Heart right ventricle (tissue), 16 donors: ENCODE results near the gene GAS2L1. TPM values are rescaled to one million over a fixed set of nuclear protein-coding genes. Genes with fewer than 3 reads are reported as not detected.

Experiments used
- ATAC-seq, 8 donors: fragments of 200-7000 bp; cut with Tn5 transposase; one replicate each; pipeline ENCODE4 v1.9.1; 2020; ENCODE audit warnings: mild to moderate bottlenecking in 8 of 8, moderate library complexity in 8 of 8, moderate number of reproducible peaks in 1 of 8
- DNase-seq, 2 donors: peaks; one replicate each; pipeline ENCODE4 v3.0.0-alpha.2; 2020
- H3K27ac ChIP-seq, 10 donors: fragments of 200-600 bp; sonication (generic) in 2 of 10; one replicate each; pipeline versions ENCODE4 v1.5.0 to v1.8.0; 2020 to 2022; ENCODE audit warnings: mild to moderate bottlenecking in 3 of 10
- H3K27me3 ChIP-seq, 7 donors: fragments of 200-600 bp; one replicate each; pipeline ENCODE4 v1.8.0; 2021 to 2022; ENCODE audit warnings: mild to moderate bottlenecking in 2 of 7
- H3K36me3 ChIP-seq, 9 donors: fragments of 200-600 bp; sonication (generic) in 1 of 9; one replicate each; pipeline versions ENCODE4 v1.5.0 to v1.8.0; 2020 to 2022; ENCODE audit warnings: mild to moderate bottlenecking in 2 of 9
- H3K4me1 ChIP-seq, 9 donors: fragments of 200-600 bp; sonication (generic) in 1 of 9; one replicate each; pipeline versions ENCODE4 v1.5.0 to v1.8.0; 2020 to 2022; ENCODE audit warnings: mild to moderate bottlenecking in 4 of 9
- H3K4me3 ChIP-seq, 10 donors: fragments of 200-600 bp; sonication (generic) in 2 of 10; one replicate each; pipeline versions ENCODE4 v1.5.0 to v1.8.0; 2020 to 2022; ENCODE audit warnings: mild to moderate bottlenecking in 7 of 10, moderate library complexity in 2 of 10
- H3K9me3 ChIP-seq, 11 donors: fragments of 200-600 bp in 10 of 11; sonication (generic) in 2 of 11; one replicate each; pipeline versions ENCODE4 v1.5.0 to v1.8.0; 2013 to 2022; ENCODE audit warnings: mild to moderate bottlenecking in 2 of 11, control low read depth in 1 of 11, moderate library complexity in 1 of 11
- WGBS, 2 donors: extraction: QIAGEN DNeasy Blood & Tissue Kit; methylation state at CpG; one replicate each; pipeline ENCODE4 v1.1.7; 2013; ENCODE audit warnings: inconsistent platforms in 1 of 2; 5-methylcytosine and 5-hydroxymethylcytosine counted together
- intact Hi-C, 10 donors: fragments of 100-400 bp; cut with DNase I; formaldehyde crosslinking; loops; one replicate each; pipeline versions ENCODE4 v1.11.1 to v1.14.2; 2022
- polyA plus RNA-seq, 2 donors: library from polyadenylated mRNA; stranded (reverse); fragments of 200-250 nt; gene quantifications; one replicate each; pipeline ENCODE4 v1.2.3, GENCODE V29; 2013
- total RNA-seq, 10 donors: library from RNA; stranded (reverse); fragmentation: NEBNext Ultra II Directional in 3 of 10; extraction: Animal tissue kit (Norgen Biotek cat#: 25700) in 3 of 10; gene quantifications; one replicate each; pipeline versions ENCODE4 v1.2.1 to v1.2.4, GENCODE V29; 2021 to 2023
- TF ChIP-seq, protein P1 (sequence below), 9 donors: fragments of 200-600 bp; sonication (generic) in 2 of 9; IDR thresholded peaks; one replicate each; pipeline versions ENCODE4 v1.5.0 to v1.8.0; 2021 to 2022; ENCODE audit warnings: antibody characterized with exemption in 9 of 9, mild to moderate bottlenecking in 5 of 9, moderate library complexity in 1 of 9
- donor health status: Arrhythmogenic right ventricular cardiomyopathy.
- donor health status: ischemic (EF 13 %, LVEDD 7.1; RV severe dilation, severe dysfunction).
- donor health status: healthy with polysubstance abuse.
- donor health status: DM: no; HTN: yes; CAD: no.
- donor health status: DM: no; HTN: no; CAD: no.
- donor health status: ischemic (EF 25% LVEDD 6.9; RV normal size, moderate dysfunction).
- donor health status: ischemic (EF 25% LVEDD 5.7; RV mildly dilated, moderate dysfunction).
- donor health status: healthy.
- donor health status: DM: yes; HTN: yes; CAD: no.
- donor health status: Ischemic cardiomyopathy.
- donor health status: ischemic (EF 35%, LVEDD 5.7; RV mildly dilated, moderate dysfunction).
- donor health status: nonischemic (EF 11% LVEDD 7.7; RV severe dilation, severe dysfunction).
- donor health status: DM: yes; HTN: yes; CAD: no.
- donor health status: PGD.
- donor health status: ischemic (EF 29% LVEDD 5.4; RV normal size, mild dysfunction).
- donor health status: nonischemic (EF 23%, LVEDD 6.1; RV moderate dilation, normal function).

GAS2L1 gene
- total and polyA plus RNA-seq, 12 donors, result 10.9 to 45.0 (median 15.0) TPM

DNA sequence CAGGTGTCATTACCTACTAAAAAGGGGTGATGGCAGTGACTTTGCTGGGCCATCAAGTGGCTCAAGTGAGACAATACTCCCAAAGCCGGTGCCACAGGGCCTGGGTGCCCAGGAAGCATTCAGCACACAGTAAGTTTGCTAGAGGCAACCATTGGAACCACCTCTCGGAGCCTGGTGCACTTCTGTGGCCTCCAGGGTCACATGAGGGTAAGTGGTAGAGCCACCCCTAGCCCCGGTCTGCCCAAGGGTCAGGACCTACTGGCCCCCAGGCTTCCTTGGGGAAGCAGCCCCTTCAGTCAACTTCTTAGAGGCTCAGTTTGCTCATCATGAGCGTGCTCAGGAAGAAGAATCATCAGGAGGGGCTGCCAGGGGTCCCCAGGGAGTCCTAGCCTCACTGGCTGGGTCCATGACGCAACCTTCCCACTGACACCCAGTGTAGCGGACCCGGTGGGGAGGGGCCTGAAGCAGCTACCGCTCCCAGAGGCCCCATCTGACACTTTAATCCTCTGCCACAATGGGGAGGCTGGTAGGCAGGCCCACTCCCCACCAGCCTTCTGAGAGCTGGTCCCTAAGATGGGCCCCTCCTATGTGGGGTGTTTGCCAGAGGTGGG lies 26.5 kb downstream of the GAS2L1 start:
- Histone ChIP-seq H3K4me1 (peaks cover 0 to 24% (median 14%) of the 10 kb centered on the region in 9 donors), H3K4me3 (no peak overlapping the region), H3K36me3 (peaks cover 0 to 100% (median 22%) of the 10 kb centered on the region in 9 donors), H3K9me3 (no peaks in the 10 kb centered on the region), H3K27ac (no peak overlapping the region), H3K27me3 (no peaks in the 10 kb centered on the region)
- ATAC-seq (no peak), DNase-seq (no peak)
- WGBS, 2 donors, result 95 to 96% methylated on average over 8 of the region's 8 CpGs
- TF ChIP-seq, protein P1, sequence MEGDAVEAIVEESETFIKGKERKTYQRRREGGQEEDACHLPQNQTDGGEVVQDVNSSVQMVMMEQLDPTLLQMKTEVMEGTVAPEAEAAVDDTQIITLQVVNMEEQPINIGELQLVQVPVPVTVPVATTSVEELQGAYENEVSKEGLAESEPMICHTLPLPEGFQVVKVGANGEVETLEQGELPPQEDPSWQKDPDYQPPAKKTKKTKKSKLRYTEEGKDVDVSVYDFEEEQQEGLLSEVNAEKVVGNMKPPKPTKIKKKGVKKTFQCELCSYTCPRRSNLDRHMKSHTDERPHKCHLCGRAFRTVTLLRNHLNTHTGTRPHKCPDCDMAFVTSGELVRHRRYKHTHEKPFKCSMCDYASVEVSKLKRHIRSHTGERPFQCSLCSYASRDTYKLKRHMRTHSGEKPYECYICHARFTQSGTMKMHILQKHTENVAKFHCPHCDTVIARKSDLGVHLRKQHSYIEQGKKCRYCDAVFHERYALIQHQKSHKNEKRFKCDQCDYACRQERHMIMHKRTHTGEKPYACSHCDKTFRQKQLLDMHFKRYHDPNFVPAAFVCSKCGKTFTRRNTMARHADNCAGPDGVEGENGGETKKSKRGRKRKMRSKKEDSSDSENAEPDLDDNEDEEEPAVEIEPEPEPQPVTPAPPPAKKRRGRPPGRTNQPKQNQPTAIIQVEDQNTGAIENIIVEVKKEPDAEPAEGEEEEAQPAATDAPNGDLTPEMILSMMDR (IDR thresholded peaks at IDR 0.05), result no peak
- intact Hi-C loops, result no loop called here

DNA sequence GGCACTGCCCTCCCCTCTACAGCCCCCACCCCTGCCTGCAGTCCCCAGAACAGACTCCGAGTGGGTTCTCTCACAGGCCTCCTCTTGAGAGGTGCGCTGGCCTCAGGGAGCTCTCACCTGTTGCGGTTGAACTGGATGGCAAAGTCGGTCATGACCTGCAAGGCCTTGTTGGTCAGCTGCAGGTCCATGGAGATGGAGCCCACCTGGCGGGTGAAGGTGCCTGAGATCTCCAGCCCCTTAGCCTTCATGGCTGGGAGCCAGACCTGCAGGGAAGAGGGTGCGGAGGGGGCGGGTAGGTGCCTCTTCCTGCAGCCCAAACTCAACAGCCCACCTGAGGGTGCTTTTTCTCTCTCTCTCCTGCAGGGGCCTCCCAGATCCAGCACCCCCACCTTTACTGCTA lies 27.7 kb downstream of the GAS2L1 start:
- no peak overlapping the region for H3K4me3 ChIP-seq
- no peak for ATAC-seq
- intact Hi-C loops, result no loop called here
- no peak for DNase-seq
- no peaks in the 10 kb centered on the region for H3K9me3 ChIP-seq
- no peaks in the 10 kb centered on the region for H3K27me3 ChIP-seq
- peaks cover 0 to 24% (median 14%) of the 10 kb centered on the region in 9 donors for H3K4me1 ChIP-seq
- no peak overlapping the region for H3K27ac ChIP-seq
- 96 to 98% methylated on average over 7 of the region's 7 CpGs for WGBS, 2 donors
- H3K36me3 ChIP-seq, result peaks cover 0 to 100% (median 28%) of the 10 kb centered on the region in 9 donors
- TF ChIP-seq, protein P1 (IDR thresholded peaks at IDR 0.05), result no peak

DNA sequence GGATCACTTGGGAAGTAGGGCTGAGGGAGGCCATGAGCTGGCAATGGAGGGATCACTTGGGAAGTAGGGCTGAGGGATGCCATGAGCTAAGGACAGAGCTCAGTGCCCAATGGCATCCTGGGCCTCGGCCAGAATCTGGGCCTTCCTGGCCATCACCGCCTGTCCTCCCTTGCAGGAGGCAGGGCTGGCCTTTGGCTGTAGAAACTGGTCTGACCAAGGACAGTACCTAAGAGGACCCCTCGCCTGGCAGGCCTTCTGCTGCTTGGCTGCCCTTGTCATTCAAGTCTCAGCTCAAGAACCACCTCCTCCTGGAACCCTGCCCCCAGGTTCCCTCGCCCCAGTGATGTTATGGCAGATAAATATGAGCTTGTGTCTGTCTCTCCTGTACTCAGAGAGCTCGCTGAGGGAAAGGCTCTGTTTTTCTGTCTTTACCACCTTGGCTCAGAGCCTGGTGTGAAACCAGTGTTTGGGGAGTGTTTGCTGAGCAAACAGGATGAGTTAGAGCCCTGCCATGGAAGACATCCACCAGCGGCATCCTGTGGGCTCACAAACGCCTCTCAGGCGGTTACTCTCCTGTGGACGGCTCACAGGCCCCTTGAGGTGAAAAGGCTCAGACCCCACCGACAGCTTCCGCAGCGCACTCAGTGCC lies 28.4 kb downstream of the GAS2L1 start:
- H3K4me3 ChIP-seq, result no peak overlapping the region
- TF ChIP-seq, protein P1 (IDR thresholded peaks at IDR 0.05), result no peak
- DNase-seq (no peak), ATAC-seq (no peak)
- intact Hi-C loops, result no loop called here
- H3K36me3 ChIP-seq, result peaks cover 0 to 100% (median 33%) of the 10 kb centered on the region in 9 donors
- H3K4me1 ChIP-seq, result peaks cover 0 to 24% (median 14%) of the 10 kb centered on the region in 9 donors
- H3K27me3 ChIP-seq, result no peaks in the 10 kb centered on the region
- 93 to 96% methylated on average over 12 of the region's 12 CpGs for WGBS, 2 donors
- no peaks in the 10 kb centered on the region for H3K9me3 ChIP-seq
- H3K27ac ChIP-seq, result no peak overlapping the region

DNA sequence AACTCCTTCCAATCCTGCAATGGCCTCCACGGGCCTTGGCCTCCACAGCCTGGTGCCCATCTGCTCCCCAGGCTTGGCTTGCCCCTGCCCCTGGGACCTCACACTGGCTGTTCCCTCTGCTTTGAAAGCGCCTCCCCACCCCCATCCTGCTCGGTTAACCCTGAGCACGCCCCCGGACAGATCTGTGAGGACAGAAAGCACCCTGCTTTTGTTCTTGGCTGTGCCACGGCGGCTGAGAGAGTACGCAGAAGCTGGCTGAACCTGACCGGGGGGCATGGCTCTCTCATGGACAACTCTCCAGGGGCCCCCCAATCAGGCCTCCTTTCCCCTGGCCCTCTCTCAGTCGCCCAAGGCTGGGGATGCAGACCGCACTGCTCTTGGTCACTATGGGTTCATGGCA lies 29.2 kb downstream of the GAS2L1 start:
- H3K27me3 ChIP-seq, result no peaks in the 10 kb centered on the region
- intact Hi-C loops, result no loop called here
- H3K4me1 ChIP-seq, result peaks cover 0 to 18% (median 12%) of the 10 kb centered on the region in 9 donors
- ATAC-seq (no peak), DNase-seq (no peak)
- H3K27ac ChIP-seq, result no peak overlapping the region
- no peaks in the 10 kb centered on the region for H3K9me3 ChIP-seq
- no peak overlapping the region for H3K4me3 ChIP-seq
- peaks cover 0 to 100% (median 35%) of the 10 kb centered on the region in 9 donors for H3K36me3 ChIP-seq
- TF ChIP-seq, protein P1 (IDR thresholded peaks at IDR 0.05), result no peak
- 94% methylated on average over 11 of the region's 11 CpGs for WGBS, 2 donors
